Esophagus muscularis mucosa (tissue), 4 donors: ENCODE measurements around the gene SPTSSA. TPM values are rescaled to one million over a fixed set of nuclear protein-coding genes. Genes with fewer than 3 reads are reported as not detected.
"Not testable (repeated sequence)": the region's sequence is repeated elsewhere in the genome, so short reads cannot be mapped to it uniquely, and the experiment has no call there.

Experiments
- DNase-seq: peaks from one replicate; pipeline ENCODE4 v3.0.0-alpha.2; 2017; ENCODE audit errors: extremely low spot score
- H3K27ac ChIP-seq, 4 donors: fragments of 200-600 bp; sonication (generic); replicated peaks in 1 of 4; 1 replicate in 3 of 4; 2 replicates in 1 of 4; pipeline ENCODE4 v1.5.1; 2016 to 2019; ENCODE audit warnings: mild to moderate bottlenecking in 1 of 4
- H3K27me3 ChIP-seq, 4 donors: fragments of 200-600 bp; sonication (generic); one replicate each; pipeline versions ENCODE4 v1.5.1 to v1.6.0; 2016 to 2019
- H3K36me3 ChIP-seq, 4 donors: fragments of 200-600 bp; sonication (generic); one replicate each; pipeline ENCODE4 v1.5.1; 2016 to 2019
- H3K4me1 ChIP-seq, 4 donors: fragments of 200-600 bp; sonication (generic); one replicate each; pipeline ENCODE4 v1.5.1; 2016 to 2019
- H3K4me3 ChIP-seq, 4 donors: fragments of 200-600 bp; sonication (generic); 1 replicate in 2 of 4; 2 replicates in 2 of 4; pipeline ENCODE4 v1.5.1; 2016 to 2019; ENCODE audit warnings: mild to moderate bottlenecking in 4 of 4, moderate library complexity in 1 of 4
- H3K9me3 ChIP-seq, 4 donors: fragments of 200-600 bp; sonication (generic); 1 replicate in 3 of 4; 2 replicates in 1 of 4; pipeline ENCODE4 v1.5.1; 2016 to 2019
- CTCF ChIP-seq, 3 experiments: fragments of 200-600 bp in 2 of 3; fragments of 450-650 bp in 1 of 3; sonication (generic) in 2 of 3; IDR thresholded peaks; one replicate each; pipeline ENCODE4 v1.5.1; 2017 to 2019; ENCODE audit warnings: antibody characterized with exemption in 3 of 3, mild to moderate bottlenecking in 2 of 3, moderate library complexity in 1 of 3
- EP300 ChIP-seq: sonication (generic); formaldehyde crosslinking; IDR thresholded peaks from one replicate; pipeline ENCODE4 v1.6.1; 2017; ENCODE audit warnings: antibody characterized with exemption
- POLR2A ChIP-seq: fragments of 450-650 bp; IDR thresholded peaks from one replicate; pipeline ENCODE4 v1.6.1; 2017; ENCODE audit warnings: antibody characterized with exemption, moderate library complexity, mild to moderate bottlenecking, low read depth
- POLR2AphosphoS5 ChIP-seq, 2 donors: sonication (generic); formaldehyde crosslinking; IDR thresholded peaks; one replicate each; pipeline ENCODE4 v1.6.1; 2017; ENCODE audit warnings: antibody characterized with exemption in 2 of 2
- WGBS: methylation state at CpG from one replicate; pipeline ENCODE4 v1.1.5; 2018; 5-methylcytosine and 5-hydroxymethylcytosine counted together
- intact Hi-C: fragments of 100-400 bp; cut with DNase I; formaldehyde crosslinking; loops from one replicate; pipeline ENCODE4 v1.15.1; 2023
- total RNA-seq, 4 donors: library from RNA; depleted of rRNA; stranded (reverse); fragments of >200 nt; gene quantifications; one replicate each; pipeline versions ENCODE4 v1.1.0 to v1.2.1, GENCODE V29; 2016

SPTSSA gene
- total RNA-seq, 4 donors from 2014 or later = 21.2 to 26.2 (median 22.1) TPM

DNA sequence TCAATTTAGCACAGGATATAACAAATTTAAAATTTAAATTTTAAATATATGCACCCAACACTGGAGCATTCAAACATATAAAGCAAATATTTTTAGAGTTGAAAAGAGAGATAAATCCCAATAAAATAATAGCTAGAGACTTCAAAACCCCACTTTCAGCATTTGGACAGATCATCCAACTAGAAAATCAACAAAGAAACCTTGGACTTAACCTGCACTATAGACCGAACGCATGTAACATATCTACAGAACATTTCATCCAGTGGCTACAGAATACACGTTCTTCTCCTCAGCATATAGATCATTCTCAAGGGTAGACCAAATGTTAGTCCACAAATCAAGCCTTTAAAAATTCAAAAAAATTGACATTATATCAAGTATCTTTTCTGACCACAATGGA is 64.0 kb downstream of the SPTSSA start:
- intact Hi-C loops = no loop called here
- H3K27me3 ChIP-seq = no peaks in the 10 kb centered on the region
- H3K27ac ChIP-seq = no peak overlapping the region
- no peak for TF ChIP-seq POLR2A
- DNase-seq = no peak
- WGBS = 71% methylated on average over 3 of the region's 3 CpGs
- H3K36me3 ChIP-seq = no peaks in the 10 kb centered on the region
- H3K4me1 ChIP-seq = no peaks in the 10 kb centered on the region
- H3K9me3 ChIP-seq = no peaks in the 10 kb centered on the region
- H3K4me3 ChIP-seq = no peak overlapping the region

GRCh38 chr14:34387974-34388516 is 74.0 kb downstream of the SPTSSA start:
- Histone ChIP-seq H3K27ac (no peak overlapping the region), H3K36me3 (no peaks in the 10 kb centered on the region), H3K4me3 (no peak overlapping the region), H3K9me3 (peaks cover 0 to 8% (median 0%) of the 10 kb centered on the region in 4 donors), H3K4me1 (no peaks in the 10 kb centered on the region), H3K27me3 (peaks cover 0 to 6% (median 0%) of the 10 kb centered on the region in 4 donors)
- intact Hi-C loops = no loop called here
- TF ChIP-seq POLR2AphosphoS5 (IDR thresholded peaks at IDR 0.05) = no peak
- no peak for TF ChIP-seq EP300
- WGBS = 65% methylated on average over 4 of the region's 4 CpGs
- no peak for DNase-seq

DNA sequence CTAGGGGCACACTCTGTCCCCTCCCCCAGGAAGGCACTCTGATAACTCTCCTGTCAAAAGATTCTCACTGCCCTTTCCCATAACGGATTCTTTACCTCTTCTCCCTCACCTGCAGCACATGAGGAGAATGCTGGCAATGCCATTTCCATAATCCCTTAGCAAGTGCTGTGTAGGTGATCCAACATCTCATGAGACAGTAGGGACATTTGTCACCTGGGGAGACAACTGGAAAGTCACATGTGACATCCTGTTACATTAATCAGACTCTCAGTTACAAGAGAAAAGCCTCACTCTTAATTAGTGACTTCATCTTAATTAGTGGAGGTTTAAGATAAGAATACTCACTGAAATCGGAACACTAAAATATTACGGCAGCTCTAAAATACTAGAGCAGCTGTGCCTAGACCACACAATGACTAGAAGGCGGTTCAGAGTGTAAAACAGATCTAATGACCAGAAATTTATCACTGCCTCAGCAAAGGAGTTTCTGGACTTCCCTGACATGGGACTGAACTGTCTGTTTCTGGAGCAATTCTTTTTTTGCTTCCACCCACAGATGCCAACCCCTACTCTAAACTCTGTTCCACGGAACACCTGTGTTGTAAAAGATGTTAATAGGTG is 75.1 kb downstream of the SPTSSA start:
- H3K4me3 ChIP-seq = no peak overlapping the region
- WGBS = 67% methylated on average over 5 of the region's 5 CpGs

GRCh38 chr14:34385881-34386280 is 76.2 kb downstream of the SPTSSA start:
- DNase-seq, intact Hi-C loops, H3K27me3 ChIP-seq, H3K27ac ChIP-seq, H3K4me3 ChIP-seq, H3K36me3 ChIP-seq, H3K4me1 ChIP-seq, H3K9me3 ChIP-seq: not testable (repeated sequence)

More for the DNA sequence above, 75.1 kb downstream of the SPTSSA start:
- DNase-seq = no peak
- Histone ChIP-seq H3K36me3 (no peaks in the 10 kb centered on the region), H3K27me3 (peaks cover 0 to 6% (median 0%) of the 10 kb centered on the region in 4 donors), H3K27ac (no peak overlapping the region), H3K9me3 (peaks cover 0 to 8% (median 0%) of the 10 kb centered on the region in 4 donors), H3K4me1 (no peaks in the 10 kb centered on the region)
- no peak for TF ChIP-seq EP300
- intact Hi-C loops = no loop called here

DNA sequence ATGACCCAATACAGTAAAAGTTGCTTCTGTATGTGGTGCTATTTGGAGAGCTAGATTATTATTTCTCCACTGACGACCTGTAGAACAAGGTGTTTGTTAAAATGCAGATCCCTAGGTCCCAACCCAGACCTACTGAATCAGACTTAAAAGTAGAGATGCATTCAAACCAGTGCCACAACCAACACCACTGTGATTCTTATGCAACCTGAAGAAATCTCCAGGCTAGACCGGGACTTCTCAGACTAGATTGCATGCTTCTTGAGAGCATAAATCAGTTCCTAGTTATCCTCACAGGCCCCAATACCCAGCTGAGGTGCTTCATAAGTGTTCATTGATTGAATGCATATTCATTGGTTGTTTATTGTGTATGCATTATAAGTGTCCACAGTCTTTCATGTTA is 78.2 kb downstream of the SPTSSA start:
- intact Hi-C loops = no loop called here
- H3K4me3 ChIP-seq = no peak overlapping the region
- 58% methylated on average over 1 of the region's 2 CpGs for WGBS
- H3K4me1 ChIP-seq = peaks cover 0 to 9% (median 3%) of the 10 kb centered on the region in 4 donors
- no peak overlapping the region for H3K27ac ChIP-seq
- no peak for DNase-seq
- H3K9me3 ChIP-seq = no peaks in the 10 kb centered on the region
- TF ChIP-seq EP300 (no peak), CTCF (IDR thresholded peaks at IDR 0.05) (no peak), POLR2A (no peak), POLR2AphosphoS5 (IDR thresholded peaks at IDR 0.05) (no peak)
- H3K27me3 ChIP-seq = peaks cover 0 to 6% (median 0%) of the 10 kb centered on the region in 4 donors
- H3K36me3 ChIP-seq = no peaks in the 10 kb centered on the region

Other genes starting within 250 kb of the SPTSSA start
- 10 to 100 TPM; 24.1 to 33.8 (median 30.4) TPM for gene EAPP, start 77.5 kb upstream of the SPTSSA start, total RNA-seq
- 10 to 100 TPM; 54.5 to 99.9 (median 73.4) TPM for gene SNX6, start 167.9 kb upstream of the SPTSSA start, total RNA-seq